Pons (tissue), 1 donor: Measurements from ENCODE around the gene CRIP1.
A peak's percentile ranks its signal among the peaks of the same experiment; 100 is the strongest.

Source experiments
- DNase-seq: peaks from one replicate; pipeline ENCODE4 v3.0.0-alpha.2; 2016; ENCODE audit warnings: low spot score

The CRIP1 gene

DNA sequence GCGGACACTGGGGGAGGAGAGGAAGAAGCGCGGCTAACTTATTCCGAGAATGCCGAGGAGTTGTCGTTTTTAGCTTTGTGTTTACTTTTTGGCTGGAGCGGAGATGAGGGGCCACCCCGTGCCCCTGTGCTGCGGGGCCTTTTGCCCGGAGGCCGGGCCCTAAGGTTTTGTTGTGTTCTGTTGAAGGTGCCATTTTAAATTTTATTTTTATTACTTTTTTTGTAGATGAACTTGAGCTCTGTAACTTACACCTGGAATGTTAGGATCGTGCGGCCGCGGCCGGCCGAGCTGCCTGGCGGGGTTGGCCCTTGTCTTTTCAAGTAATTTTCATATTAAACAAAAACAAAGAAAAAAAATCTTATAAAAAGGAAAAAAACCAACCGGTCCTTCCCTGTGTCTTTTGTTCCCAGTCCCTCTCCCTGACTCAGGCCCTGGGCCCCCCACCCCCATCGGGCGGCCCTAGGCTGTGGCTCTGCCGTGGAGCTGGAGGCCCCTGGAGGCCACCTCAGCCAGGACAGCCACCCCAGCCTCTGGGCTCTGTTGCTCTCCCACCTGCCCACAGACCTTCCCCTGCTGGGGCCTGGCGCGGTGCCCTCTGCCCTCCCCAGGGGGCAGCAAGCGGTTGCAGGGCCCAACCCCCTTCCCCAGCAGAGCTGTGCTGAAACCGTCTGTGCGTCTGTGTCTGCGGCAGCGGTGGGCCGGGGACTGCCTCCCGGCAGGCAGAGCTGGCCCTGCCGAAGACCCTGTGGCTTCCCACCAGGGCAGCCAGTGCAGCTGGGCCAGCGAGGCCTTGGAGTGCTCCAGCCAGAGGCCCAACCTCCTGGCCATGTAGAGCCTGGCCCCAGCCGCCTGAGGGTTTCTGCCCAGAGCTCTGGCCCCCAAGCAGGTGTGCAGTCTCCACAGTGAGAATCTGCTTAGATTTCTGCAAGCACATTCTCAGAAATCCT, 16.1 kb upstream of the CRIP1 start:
- DNase-seq, result no peak

- DNase-seq, result no peak
These were observed 15.3 kb upstream of the CRIP1 start for GRCh38 chr14:105471297-105471821.

DNA sequence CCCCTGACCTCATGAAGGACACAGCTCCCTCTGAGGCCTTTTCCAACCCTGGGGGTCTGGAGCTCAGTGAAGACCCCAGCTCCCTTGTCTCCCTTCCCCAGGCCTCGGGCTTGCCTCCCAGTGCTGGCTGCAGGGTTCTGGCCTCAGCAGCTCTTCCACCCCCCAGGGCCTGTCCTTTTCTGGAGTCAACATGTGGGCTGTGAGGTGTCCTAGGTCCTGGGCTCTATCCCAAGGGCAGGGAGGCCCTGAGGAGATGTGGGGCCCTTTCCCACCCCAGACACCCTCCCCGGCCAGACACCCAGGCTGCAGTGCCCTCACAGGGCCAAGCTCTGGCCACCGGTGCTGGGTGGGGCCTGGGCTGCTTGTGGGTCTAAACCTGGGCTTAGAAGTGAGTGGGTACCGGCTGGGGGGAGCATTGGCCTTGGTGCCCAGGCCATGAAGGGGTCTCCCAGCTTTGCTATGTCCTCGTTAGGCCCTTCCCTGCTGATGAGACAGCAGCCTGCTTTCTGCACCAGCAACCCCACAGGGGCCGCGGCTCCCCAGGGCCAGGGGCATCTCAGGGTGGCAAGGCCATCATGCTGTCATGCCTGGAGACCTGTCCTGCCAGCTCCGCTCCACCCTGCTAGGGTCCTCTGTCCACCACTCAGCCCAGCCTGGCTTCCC, 14.7 kb upstream of the CRIP1 start:
- no peak for DNase-seq

DNA sequence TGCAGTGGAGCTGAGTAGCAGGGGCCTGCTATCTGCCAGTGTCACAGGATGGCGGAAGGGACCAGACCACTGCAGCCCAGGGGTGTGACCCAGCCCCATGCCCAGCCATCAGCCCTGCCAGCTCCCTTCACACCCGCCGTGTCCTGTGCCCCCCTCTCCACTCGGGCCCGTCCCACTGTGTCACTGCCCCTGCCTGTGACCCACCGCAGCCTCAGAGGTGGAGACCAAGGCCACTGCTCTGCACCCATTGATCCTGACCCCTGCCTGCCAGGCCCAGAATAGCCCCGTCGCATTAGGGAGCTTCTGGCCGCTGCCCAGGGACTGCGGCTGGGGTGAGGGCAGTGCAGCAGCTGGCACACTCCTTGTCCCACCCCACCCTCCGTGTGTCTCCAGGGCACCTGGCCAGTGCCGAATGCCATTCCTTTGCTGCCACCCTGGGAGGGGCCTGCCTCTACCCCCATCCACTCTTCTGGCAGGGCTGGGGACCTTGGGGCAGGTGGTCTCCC, 14.1 kb upstream of the CRIP1 start:
- no peak for DNase-seq

DNA sequence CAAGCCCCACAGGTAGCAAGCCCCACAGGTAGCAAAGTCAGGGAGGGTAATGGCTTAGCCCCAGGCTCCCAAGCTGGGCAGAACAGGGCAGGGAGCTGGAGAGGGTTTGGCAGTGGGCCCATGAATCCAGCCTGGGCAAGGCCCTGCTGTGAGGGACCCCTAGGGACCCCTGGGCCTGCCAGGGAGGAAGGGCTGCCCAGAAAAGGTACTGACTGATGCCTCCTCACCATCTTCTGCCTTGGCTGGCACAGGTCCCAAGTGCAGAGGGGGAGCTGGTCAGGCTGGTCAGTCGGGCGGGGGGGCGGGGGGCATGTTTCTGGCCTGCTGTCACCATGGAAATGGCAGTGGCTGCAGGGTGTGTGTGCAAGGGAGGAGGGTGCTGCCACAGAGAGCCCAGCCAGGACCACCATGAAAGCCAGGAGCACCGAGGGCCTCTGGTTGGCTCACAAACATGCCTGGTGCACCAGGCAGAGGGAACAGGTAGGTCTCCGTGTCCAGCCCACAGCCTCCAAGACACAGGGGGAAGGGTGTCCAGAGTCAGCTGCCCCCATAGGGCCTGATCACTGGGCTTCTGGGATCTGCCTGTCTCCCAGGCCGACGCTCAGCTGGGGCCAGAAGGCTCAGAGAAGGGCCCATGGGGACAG, 13.5 kb upstream of the CRIP1 start:
- DNase-seq, result no peak

DNA sequence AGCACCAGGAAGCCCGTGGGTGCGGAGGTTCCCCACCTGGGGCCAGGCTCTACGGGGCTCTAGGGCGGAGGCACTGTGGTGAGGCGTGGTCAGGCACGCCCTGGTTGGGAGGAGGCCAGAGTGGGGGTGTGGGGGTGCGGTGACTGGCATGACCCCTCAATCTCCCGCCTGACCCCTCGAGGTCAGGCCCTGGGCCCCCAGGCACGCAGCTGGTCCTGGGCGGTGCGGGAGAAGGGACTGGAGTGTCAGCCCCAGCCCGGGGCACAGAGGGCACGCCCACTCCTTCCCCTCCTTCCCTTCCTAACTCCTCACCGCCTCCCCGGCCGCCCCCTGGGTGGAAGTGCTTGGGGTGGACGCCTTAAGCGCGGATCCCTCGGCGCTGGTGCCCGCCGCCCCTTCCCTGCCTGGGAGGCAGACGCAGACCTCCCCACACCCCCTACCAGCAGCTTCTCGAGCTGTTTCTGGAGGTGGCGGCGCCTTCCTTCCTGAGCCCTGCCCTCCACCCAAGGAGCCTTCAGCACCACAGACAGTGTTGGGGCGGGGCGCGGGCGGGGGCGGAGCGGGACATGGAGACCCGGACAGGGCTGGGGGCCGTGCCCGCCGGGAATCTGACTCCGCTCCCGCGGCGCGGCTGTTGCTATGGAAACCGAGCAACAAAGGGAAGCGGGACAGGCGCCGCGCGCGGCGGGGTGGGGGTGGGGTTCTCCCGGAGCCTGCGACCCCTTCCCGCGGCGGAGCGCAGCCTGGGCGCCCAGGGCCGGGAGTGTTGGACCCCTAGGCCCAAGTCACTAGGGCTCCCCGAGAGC, 12.8 kb upstream of the CRIP1 start:
- no peak for DNase-seq

GRCh38 chr14:105474483-105475268, 12.0 kb upstream of the CRIP1 start, which contains the start of gene CRIP2:
Gene CRIP2 (plus strand): TSS chr14:105474821. CDS start chr14:105474863, 42 bp downstream.
- no peak for DNase-seq

DNA sequence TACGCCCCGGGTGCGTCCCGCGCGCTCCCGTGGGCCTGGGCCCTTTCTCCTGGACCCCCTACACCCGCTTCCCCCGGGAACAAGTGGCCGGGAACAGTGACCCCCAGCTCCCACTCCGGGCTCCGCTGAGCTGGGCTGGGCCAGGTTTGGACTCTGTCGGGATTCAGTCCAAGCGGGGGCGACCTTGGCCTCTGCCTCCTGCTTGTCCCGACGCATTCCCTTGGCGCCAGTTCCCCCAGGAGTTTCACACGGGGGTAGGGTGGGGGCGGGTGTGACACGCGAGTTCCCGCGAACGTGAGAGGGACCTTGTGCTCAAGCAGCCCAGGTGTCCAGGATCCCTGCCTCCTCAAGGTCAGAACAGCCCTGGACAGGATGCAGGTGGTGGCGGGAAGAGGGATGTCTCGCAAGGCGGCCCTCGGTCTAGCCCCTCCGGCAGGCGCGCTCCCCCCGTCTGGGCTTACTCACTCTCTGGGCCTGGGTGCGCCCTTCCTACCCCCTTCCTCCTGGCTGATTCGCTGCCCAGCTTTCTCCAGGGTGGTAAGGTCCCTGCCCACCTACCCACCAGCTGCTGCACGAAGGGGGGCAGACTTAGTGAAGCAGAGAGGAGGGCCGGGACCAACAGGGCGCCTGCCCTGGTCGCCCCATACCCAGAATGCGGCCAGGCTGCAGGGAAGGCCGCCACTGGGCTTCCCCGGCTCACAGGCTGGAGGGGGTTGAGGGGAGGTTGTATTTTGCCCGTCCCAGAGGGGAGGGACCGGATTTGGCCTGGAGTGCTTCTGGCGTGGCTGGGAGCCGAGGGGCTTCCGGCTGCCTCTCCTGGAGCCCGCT, 11.2 kb upstream of the CRIP1 start:
- no peak for DNase-seq

GRCh38 chr14:105476097-105476830, 10.4 kb upstream of the CRIP1 start:
- peak; percentile 81 for DNase-seq

DNA sequence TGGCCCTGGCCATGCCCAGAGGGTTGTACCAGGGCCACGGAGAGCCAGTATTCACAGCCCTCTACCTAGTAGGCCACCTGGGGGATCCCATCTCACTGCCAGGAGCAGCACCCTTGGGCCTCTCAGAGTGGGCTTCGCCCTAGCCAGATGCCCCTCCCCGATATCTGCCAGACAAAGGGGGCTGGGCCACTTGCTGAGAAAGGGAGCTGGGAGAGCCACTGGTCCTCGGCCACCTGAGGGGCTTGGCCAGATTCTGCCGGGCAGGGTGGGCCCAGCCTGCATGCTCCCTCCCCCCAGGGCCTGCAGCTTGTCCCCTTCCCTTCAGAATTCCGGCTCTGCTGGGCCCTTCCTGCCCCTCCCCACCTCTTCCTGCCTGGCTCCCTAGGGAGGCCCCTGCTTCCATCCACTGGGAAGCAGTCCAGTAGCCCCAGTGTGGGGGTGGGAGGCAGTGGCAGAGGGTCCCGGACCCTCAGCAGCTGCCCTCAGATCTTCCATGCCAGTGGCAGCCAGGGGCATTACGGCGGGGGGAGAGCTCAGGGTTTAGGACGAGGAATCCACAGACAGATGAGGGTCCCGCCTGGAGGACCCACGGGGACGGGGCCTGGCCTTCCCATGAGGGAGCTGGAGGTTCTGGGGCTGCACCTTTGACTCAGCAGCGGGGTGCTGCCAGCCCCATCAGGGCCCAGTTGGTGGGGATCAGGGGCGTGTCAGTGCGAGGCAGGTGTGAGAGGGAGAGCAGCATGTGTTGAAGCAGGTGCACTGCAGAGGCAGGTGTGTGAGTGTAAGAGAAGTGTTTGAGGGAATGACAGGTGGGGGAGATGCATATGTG, 9.6 kb upstream of the CRIP1 start:
- DNase-seq, result no peak

DNA sequence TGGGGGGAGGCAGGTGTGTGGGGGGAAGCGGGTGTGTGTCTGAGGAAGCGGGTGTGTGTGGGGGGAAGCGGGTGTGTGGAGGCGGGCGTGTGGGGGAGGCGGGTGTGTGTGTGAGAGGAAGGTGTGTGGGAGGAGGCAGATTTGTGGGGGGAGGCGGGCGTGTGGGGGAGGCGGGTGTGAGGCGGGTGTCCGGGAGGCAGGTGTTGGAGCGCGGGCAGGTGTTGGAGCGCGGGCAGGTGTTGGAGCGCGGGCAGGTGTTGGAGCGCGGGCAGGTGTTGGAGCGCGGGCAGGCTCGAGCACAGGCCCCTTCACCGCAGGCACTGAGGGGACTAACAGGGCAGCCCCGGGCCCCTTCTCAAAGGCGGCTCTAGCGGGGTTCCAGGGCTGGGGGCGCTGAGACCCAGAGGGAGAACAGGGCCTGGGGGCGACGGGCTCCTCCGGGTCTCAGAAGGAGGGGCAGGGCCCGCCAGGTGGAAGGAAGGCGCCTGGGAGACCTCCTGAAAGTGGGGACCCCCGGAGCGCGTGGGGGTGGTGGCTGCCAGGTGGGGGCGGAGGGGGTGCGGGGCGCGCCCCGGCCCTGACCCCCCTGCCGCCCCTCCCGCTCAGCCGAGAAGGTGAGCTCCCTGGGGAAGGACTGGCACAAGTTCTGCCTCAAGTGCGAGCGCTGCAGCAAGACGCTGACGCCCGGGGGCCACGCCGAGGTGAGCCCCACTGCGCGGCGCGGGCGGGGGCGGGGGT, 8.9 kb upstream of the CRIP1 start:
- no peak for DNase-seq

DNA sequence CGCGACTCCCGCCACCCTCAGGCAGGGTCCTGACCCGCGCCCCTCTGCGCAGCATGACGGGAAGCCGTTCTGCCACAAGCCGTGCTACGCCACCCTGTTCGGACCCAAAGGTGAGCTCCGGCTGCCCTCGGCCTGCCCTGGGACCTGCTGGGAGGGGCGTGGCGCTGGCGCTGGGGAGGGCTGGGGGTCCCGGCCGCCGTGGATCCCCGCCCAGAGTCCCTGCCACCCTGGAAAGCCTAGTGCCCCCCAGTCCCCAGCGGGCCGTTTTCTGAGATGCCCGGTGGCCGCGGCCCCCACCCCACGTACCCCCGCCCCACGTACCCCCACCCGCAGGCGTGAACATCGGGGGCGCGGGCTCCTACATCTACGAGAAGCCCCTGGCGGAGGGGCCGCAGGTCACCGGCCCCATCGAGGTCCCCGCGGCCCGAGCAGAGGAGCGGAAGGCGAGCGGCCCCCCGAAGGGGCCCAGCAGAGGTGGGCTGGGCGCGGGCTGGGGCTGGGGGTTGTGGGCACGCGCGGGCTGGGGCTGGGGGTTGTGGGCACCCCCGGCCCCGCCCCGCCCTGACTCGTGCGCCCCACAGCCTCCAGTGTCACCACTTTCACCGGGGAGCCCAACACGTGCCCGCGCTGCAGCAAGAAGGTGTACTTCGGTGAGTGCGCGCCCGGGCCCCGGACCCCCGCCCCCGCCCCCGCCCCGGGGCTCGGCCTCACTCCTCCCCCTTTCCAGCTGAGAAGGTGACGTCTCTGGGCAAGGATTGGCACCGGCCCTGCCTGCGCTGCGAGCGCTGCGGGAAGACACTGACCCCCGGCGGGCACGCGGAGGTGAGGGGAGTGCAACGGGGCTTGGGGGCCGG, 8.1 kb upstream of the CRIP1 start:
- DNase-seq, result no peak

- no peak for DNase-seq
These were observed 7.1 kb upstream of the CRIP1 start for GRCh38 chr14:105479431-105480158.

DNA sequence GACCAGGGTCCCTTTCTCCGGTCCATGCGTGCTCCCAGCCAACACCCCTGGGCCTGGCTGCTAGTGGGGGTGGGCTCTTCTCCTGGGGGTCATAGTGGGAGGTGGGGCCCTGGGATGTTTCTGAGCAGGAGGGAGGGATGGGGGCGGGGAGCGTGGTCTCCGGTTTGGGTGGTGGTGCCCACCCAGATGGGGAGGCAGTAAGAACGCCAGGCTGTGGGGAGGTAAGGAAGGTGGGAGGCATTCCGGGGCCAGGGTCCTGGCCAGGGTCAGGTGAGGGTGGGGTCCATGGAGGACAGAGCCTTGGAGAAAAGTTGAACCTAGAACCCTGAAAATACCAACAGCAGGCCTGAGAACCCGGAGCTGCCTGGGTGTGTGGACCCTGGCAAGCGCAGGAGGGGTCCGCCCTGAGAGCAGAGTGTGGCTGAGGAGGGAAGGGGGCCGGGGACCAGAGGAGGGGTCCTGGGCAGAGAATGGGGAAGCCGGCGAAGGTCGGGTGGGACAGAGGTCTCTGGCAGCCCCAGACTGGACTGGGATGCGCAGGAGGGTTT, 6.4 kb upstream of the CRIP1 start:
- no peak for DNase-seq
